Measurements from ENCODE around the gene MALSU1. TPM values are rescaled to one million over a fixed set of nuclear protein-coding genes. Genes with fewer than 3 reads are reported as not detected.

The MALSU1 gene
- total RNA-seq, result 41.4 TPM
- long read RNA-seq, transcript MALSU1-202 (4 exons, 3,044 nt), result major isoform, 13 of 16 reads
- long read RNA-seq, partial matches to known transcripts, result 0 of 16 reads
- long read RNA-seq, other reads (novel, unspliced or antisense), result 3 of 16 reads

GRCh38 chr7:23298885-23299769 lies at the start of gene MALSU1:
Gene MALSU1 (plus strand): TSS chr7:23299339. CDS start chr7:23299353, 14 bp downstream.
- peaks cover 16% of the 10 kb centered on the region for H3K36me3 ChIP-seq
- DNase-seq, result peak; percentile 99
- H3K9me3 ChIP-seq, result no peaks in the 10 kb centered on the region
- peak within 1 kb of the TSS; percentile 85 for H3K4me3 ChIP-seq
- intact Hi-C loops (cut with DNase I), result no loop called here
- ATAC-seq, result peak; percentile 99
- no peaks in the 10 kb centered on the region for H3K27me3 ChIP-seq (ENCODE audit: low read depth)
- peak within 1 kb of the TSS; percentile 88 for H3K27ac ChIP-seq
- TF ChIP-seq CTCF (IDR thresholded peaks at IDR 0.05), result no peak
- peaks cover 47% of the 10 kb centered on the region for H3K4me1 ChIP-seq

- H3K9me3 ChIP-seq, result no peaks in the 10 kb centered on the region
- no peak for TF ChIP-seq CTCF (IDR thresholded peaks at IDR 0.05)
- ATAC-seq (no peak), DNase-seq (no peak)
- no peaks in the 10 kb centered on the region for H3K4me1 ChIP-seq
- peaks cover 19% of the 10 kb centered on the region for H3K27me3 ChIP-seq (ENCODE audit: low read depth)
- H3K27ac ChIP-seq, result no peak overlapping the region
- H3K4me3 ChIP-seq, result peak overlapping the region; percentile 53
- H3K36me3 ChIP-seq, result peaks cover 9% of the 10 kb centered on the region
- intact Hi-C loops (cut with DNase I), result no loop called here
Observed at GRCh38 chr7:23249486-23249885, 49.7 kb upstream of the MALSU1 start.

- TF ChIP-seq CTCF (IDR thresholded peaks at IDR 0.05), result no peak
- Histone ChIP-seq H3K27me3 (ENCODE audit: low read depth) (no peaks in the 10 kb centered on the region), H3K36me3 (peaks cover 26% of the 10 kb centered on the region), H3K27ac (no peak overlapping the region), H3K9me3 (no peaks in the 10 kb centered on the region), H3K4me1 (no peaks in the 10 kb centered on the region), H3K4me3 (no peak overlapping the region)
- intact Hi-C loops (cut with DNase I), result no loop called here
- ATAC-seq, result no peak
- DNase-seq, result no peak
Observed at GRCh38 chr7:23254051-23254681, 45.0 kb upstream of the MALSU1 start.

GRCh38 chr7:23256731-23257130 lies 42.4 kb upstream of the MALSU1 start:
- no peaks in the 10 kb centered on the region for H3K27me3 ChIP-seq (ENCODE audit: low read depth)
- no peaks in the 10 kb centered on the region for H3K4me1 ChIP-seq
- no peak for DNase-seq
- H3K4me3 ChIP-seq, result no peak overlapping the region
- peaks cover 36% of the 10 kb centered on the region for H3K36me3 ChIP-seq
- intact Hi-C loops (cut with DNase I), result no loop called here
- H3K9me3 ChIP-seq, result no peaks in the 10 kb centered on the region
- TF ChIP-seq CTCF (IDR thresholded peaks at IDR 0.05), result no peak
- no peak overlapping the region for H3K27ac ChIP-seq
- no peak for ATAC-seq

GRCh38 chr7:23260371-23260770 lies 38.8 kb upstream of the MALSU1 start:
- intact Hi-C loops (cut with DNase I), result no loop called here
- no peak for TF ChIP-seq CTCF (IDR thresholded peaks at IDR 0.05)
- no peaks in the 10 kb centered on the region for H3K4me1 ChIP-seq
- H3K27me3 ChIP-seq (ENCODE audit: low read depth), result no peaks in the 10 kb centered on the region
- H3K27ac ChIP-seq, result no peak overlapping the region
- no peak overlapping the region for H3K4me3 ChIP-seq
- no peaks in the 10 kb centered on the region for H3K9me3 ChIP-seq
- H3K36me3 ChIP-seq, result peaks cover 24% of the 10 kb centered on the region
- ATAC-seq (no peak), DNase-seq (no peak)
